ENCODE measurements around the gene TNFAIP2.

DNA sequence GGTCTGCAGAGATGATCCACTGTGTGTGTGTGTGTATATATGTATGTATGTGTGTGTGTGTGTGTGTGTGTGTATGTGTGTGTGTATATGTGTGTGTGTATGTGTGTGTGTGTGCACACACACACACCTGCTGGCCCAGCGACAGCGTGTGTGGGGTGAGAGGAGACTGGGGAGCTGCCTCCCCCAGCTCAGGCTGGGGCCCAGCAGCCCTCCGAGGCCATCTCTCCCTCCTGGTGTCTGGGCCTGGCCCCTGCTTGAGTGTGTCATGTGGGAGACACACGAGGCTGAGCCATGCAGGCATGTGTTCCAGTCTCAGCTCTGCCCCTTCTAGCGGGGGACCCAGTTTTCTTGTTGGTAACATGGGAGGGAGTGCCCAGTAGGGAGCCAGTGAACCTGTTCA is 10.0 kb upstream of the TNFAIP2 start:
- TF ChIP-seq, protein P1, sequence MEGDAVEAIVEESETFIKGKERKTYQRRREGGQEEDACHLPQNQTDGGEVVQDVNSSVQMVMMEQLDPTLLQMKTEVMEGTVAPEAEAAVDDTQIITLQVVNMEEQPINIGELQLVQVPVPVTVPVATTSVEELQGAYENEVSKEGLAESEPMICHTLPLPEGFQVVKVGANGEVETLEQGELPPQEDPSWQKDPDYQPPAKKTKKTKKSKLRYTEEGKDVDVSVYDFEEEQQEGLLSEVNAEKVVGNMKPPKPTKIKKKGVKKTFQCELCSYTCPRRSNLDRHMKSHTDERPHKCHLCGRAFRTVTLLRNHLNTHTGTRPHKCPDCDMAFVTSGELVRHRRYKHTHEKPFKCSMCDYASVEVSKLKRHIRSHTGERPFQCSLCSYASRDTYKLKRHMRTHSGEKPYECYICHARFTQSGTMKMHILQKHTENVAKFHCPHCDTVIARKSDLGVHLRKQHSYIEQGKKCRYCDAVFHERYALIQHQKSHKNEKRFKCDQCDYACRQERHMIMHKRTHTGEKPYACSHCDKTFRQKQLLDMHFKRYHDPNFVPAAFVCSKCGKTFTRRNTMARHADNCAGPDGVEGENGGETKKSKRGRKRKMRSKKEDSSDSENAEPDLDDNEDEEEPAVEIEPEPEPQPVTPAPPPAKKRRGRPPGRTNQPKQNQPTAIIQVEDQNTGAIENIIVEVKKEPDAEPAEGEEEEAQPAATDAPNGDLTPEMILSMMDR (conservative IDR thresholded peaks at IDR 0.05) = no peak
- no peak for TF ChIP-seq EZH2 (IDR thresholded peaks at IDR 0.05; ENCODE audit: low read depth)

Data from PC-9 (cell line).